Stimulated activated CD8-positive, alpha-beta memory T cell treated with anti-CD3 and anti-CD28 coated beads, Interleukin-7, amount 100 ng/mL, for 1 hour (primary cell): ENCODE measurements around the gene KCNA5.

Experiments used
- DNase-seq, 2 donors: peaks; one replicate each; pipeline ENCODE4 v3.0.0-alpha.2; 2020; ENCODE audit warnings: low read depth in 2 of 2

The KCNA5 gene

GRCh38 chr12:5043589-5044419 is at the start of gene KCNA5:
Gene KCNA5 (plus strand): TSS chr12:5043879. CDS start chr12:5044148, 269 bp downstream.
- DNase-seq, result no peak

- no peak for DNase-seq
Measured at GRCh38 chr12:4994622-4995021, 49.1 kb upstream of the KCNA5 start.

GRCh38 chr12:4996714-4997113 is 47.0 kb upstream of the KCNA5 start:
- DNase-seq, result no peak

GRCh38 chr12:4997939-4998338 is 45.7 kb upstream of the KCNA5 start:
- no peak for DNase-seq

- DNase-seq, result no peak
Measured at GRCh38 chr12:5000204-5000603, 43.5 kb upstream of the KCNA5 start.

- no peak for DNase-seq
Measured at GRCh38 chr12:5000658-5001385, 42.9 kb upstream of the KCNA5 start.

- DNase-seq, result no peak
Measured at GRCh38 chr12:5003025-5003666, 40.5 kb upstream of the KCNA5 start.

GRCh38 chr12:5008661-5009060 is 35.0 kb upstream of the KCNA5 start:
- DNase-seq, result no peak

- no peak for DNase-seq
Measured at GRCh38 chr12:5010151-5010550, 33.5 kb upstream of the KCNA5 start.

GRCh38 chr12:5012337-5012736 is 31.3 kb upstream of the KCNA5 start:
- DNase-seq, result no peak

GRCh38 chr12:5013266-5013730 is 30.4 kb upstream of the KCNA5 start:
- DNase-seq, result no peak

GRCh38 chr12:5014269-5014668 is 29.4 kb upstream of the KCNA5 start:
- DNase-seq, result no peak

GRCh38 chr12:5015711-5016492 is 27.8 kb upstream of the KCNA5 start:
- no peak for DNase-seq

GRCh38 chr12:5016526-5016925 is 27.2 kb upstream of the KCNA5 start:
- DNase-seq, result no peak

GRCh38 chr12:5017638-5018348 is 25.9 kb upstream of the KCNA5 start:
- DNase-seq, result no peak

GRCh38 chr12:5018677-5019076 is 25.0 kb upstream of the KCNA5 start:
- no peak for DNase-seq

GRCh38 chr12:5022025-5022424 is 21.7 kb upstream of the KCNA5 start:
- no peak for DNase-seq

GRCh38 chr12:5022465-5023061 is 21.1 kb upstream of the KCNA5 start:
- DNase-seq, result no peak

- no peak for DNase-seq
Measured at GRCh38 chr12:5023842-5024241, 19.8 kb upstream of the KCNA5 start.

- no peak for DNase-seq
Measured at GRCh38 chr12:5026342-5026938, 17.2 kb upstream of the KCNA5 start.
